Lower lobe of right lung (tissue), 2 donors: ENCODE data around the gene CACNA1E. TPM values are rescaled to one million over a fixed set of nuclear protein-coding genes. Genes with fewer than 3 reads are reported as not detected.

ENCODE experiments used
- ATAC-seq, 2 donors: fragments of 200-7000 bp; cut with Tn5 transposase; one replicate each; pipeline ENCODE4 v1.9.1; 2020 to 2022; ENCODE audit warnings: mild to moderate bottlenecking in 2 of 2, moderate library complexity in 2 of 2
- DNase-seq: peaks from one replicate; pipeline ENCODE4 v3.0.0-alpha.2; 2020
- H3K27ac ChIP-seq: fragments of 200-600 bp; one replicate; pipeline ENCODE4 v1.8.0; 2022
- H3K27me3 ChIP-seq: fragments of 200-600 bp; one replicate; pipeline ENCODE4 v1.8.0; 2022; ENCODE audit warnings: low read depth
- H3K36me3 ChIP-seq: fragments of 200-600 bp; one replicate; pipeline ENCODE4 v1.8.0; 2022; ENCODE audit warnings: mild to moderate bottlenecking
- H3K4me1 ChIP-seq: fragments of 200-600 bp; one replicate; pipeline ENCODE4 v1.8.0; 2022
- H3K4me3 ChIP-seq: fragments of 200-600 bp; one replicate; pipeline ENCODE4 v1.8.0; 2022; ENCODE audit warnings: mild to moderate bottlenecking
- H3K9me3 ChIP-seq: fragments of 200-600 bp; one replicate; pipeline ENCODE4 v1.8.0; 2022
- intact Hi-C: fragments of 100-400 bp; cut with DNase I; formaldehyde crosslinking; loops from one replicate; pipeline ENCODE4 v1.11.0; 2022
- total RNA-seq: library from RNA; stranded (reverse); fragmentation: NEBNext Ultra II Directional; extraction: Animal tissue kit (Norgen Biotek cat#: 25700); gene quantifications from one replicate; pipeline ENCODE4 v1.2.1, GENCODE V29; 2021
- TF ChIP-seq, protein P1 (sequence below): fragments of 200-600 bp; IDR thresholded peaks from one replicate; pipeline ENCODE4 v1.8.0; 2022; ENCODE audit warnings: antibody characterized with exemption, mild to moderate bottlenecking
- donor health status: DM: no; HTN: yes; CAD: no; lungs with severe emphysema.

CACNA1E gene
- total RNA-seq, 1 donor from 2014 or later: 0.27 TPM

DNA sequence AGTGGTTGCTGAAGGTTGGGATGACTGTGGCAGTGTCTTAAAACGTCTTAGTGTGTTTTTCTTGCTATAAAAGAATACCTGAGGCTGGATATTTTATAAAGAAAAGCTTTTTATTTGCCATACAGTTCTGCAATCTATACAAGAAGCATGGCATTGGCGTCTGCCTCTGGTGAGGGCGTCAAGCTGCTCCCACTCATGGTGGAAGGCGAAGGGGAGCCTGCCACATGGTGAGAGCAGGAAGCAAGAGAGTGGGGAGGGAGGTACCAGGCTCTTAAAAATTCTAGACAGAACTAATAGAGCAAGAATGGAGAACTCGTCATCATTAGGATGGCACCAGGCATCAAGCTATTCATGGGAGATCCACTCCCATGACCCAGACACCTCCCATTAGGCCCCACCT lies 140.5 kb downstream of the CACNA1E start:
- H3K4me3 ChIP-seq: no peak overlapping the region
- intact Hi-C loops: no loop called here
- H3K4me1 ChIP-seq: no peaks in the 10 kb centered on the region
- TF ChIP-seq, protein P1, sequence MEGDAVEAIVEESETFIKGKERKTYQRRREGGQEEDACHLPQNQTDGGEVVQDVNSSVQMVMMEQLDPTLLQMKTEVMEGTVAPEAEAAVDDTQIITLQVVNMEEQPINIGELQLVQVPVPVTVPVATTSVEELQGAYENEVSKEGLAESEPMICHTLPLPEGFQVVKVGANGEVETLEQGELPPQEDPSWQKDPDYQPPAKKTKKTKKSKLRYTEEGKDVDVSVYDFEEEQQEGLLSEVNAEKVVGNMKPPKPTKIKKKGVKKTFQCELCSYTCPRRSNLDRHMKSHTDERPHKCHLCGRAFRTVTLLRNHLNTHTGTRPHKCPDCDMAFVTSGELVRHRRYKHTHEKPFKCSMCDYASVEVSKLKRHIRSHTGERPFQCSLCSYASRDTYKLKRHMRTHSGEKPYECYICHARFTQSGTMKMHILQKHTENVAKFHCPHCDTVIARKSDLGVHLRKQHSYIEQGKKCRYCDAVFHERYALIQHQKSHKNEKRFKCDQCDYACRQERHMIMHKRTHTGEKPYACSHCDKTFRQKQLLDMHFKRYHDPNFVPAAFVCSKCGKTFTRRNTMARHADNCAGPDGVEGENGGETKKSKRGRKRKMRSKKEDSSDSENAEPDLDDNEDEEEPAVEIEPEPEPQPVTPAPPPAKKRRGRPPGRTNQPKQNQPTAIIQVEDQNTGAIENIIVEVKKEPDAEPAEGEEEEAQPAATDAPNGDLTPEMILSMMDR: no peak
- H3K27me3 ChIP-seq: no peaks in the 10 kb centered on the region
- H3K9me3 ChIP-seq: no peaks in the 10 kb centered on the region
- no peak overlapping the region for H3K27ac ChIP-seq
- DNase-seq (no peak), ATAC-seq (no peak)
- H3K36me3 ChIP-seq: no peaks in the 10 kb centered on the region

DNA sequence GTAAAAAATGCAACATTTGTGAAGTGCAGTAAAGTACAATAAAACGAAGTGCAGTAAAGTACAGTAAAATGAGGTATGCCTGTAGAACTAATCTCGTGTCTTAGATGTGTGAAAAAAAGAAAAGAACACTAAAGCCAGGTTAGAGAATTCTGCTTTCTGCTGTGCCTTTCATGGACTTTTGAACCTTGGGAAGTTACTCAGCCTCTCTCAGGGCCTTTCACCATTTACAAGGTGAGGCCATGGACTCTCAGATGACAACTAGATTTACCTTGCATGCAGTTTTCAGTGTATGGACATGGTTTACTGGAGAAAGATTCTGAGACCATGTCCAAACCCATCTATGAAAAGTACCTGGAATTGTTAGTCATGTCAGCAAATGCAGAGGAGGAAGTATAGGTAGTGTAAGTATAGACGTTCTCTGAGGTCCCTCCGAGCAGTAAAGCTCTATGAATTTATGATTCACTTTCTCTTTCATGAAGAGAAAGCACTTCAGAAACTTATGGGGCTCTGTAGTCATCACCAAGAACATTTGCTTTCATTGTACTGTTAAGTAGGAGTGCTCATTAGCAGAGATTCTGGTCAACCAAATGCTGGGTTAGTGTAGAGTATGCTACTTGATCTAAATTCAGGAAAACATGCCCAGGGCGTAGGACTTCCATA lies 143.1 kb downstream of the CACNA1E start:
- no peaks in the 10 kb centered on the region for H3K36me3 ChIP-seq
- no peak for DNase-seq
- no peaks in the 10 kb centered on the region for H3K27me3 ChIP-seq
- H3K27ac ChIP-seq: no peak overlapping the region
- no peak overlapping the region for H3K4me3 ChIP-seq
- intact Hi-C loops: no loop called here
- no peaks in the 10 kb centered on the region for H3K4me1 ChIP-seq
- H3K9me3 ChIP-seq: no peaks in the 10 kb centered on the region
- ATAC-seq: no peak
- TF ChIP-seq, protein P1: no peak

DNA sequence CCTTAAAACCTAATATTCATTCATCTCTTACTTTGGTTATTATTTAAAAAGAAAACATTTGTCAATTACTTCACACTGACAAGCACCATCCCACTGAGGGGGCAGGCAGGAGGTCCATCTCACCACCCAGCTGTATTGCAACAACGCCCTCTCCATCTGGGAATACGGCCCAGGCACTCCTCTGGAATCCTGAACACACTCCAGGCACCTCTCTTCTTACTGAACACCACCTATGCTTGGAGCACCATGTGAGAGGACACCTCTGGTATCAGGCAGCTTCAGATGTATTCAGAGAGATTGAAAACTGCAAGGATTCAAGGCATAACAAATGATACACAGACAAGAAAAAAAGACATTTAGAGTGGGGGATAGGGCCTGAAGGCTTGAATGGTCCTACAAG lies 147.1 kb downstream of the CACNA1E start:
- Histone ChIP-seq H3K27me3 (no peaks in the 10 kb centered on the region), H3K27ac (no peak overlapping the region), H3K36me3 (no peaks in the 10 kb centered on the region), H3K4me3 (no peak overlapping the region), H3K4me1 (no peaks in the 10 kb centered on the region), H3K9me3 (no peaks in the 10 kb centered on the region)
- DNase-seq (no peak), ATAC-seq (no peak)
- TF ChIP-seq, protein P1: no peak
- intact Hi-C loops: no loop called here

- no peaks in the 10 kb centered on the region for H3K9me3 ChIP-seq
- H3K4me3 ChIP-seq: no peak overlapping the region
- intact Hi-C loops: no loop called here
- no peak overlapping the region for H3K27ac ChIP-seq
- H3K36me3 ChIP-seq: no peaks in the 10 kb centered on the region
- DNase-seq (peak; percentile 64), ATAC-seq (peak; percentile 78 to 79)
- TF ChIP-seq, protein P1: no peak
- no peaks in the 10 kb centered on the region for H3K27me3 ChIP-seq
- H3K4me1 ChIP-seq: no peaks in the 10 kb centered on the region
Observed at GRCh38 chr1:181630838-181631237, 147.5 kb downstream of the CACNA1E start.

GRCh38 chr1:181632492-181632891 lies 149.2 kb downstream of the CACNA1E start:
- H3K27me3 ChIP-seq: no peaks in the 10 kb centered on the region
- TF ChIP-seq, protein P1: no peak
- ATAC-seq: no peak

More at GRCh38 chr1:181632492-181632891, 149.2 kb downstream of the CACNA1E start:
- intact Hi-C loops: no loop called here
- no peaks in the 10 kb centered on the region for H3K9me3 ChIP-seq
- no peaks in the 10 kb centered on the region for H3K36me3 ChIP-seq
- H3K27ac ChIP-seq: no peak overlapping the region
- no peak overlapping the region for H3K4me3 ChIP-seq
- H3K4me1 ChIP-seq: no peaks in the 10 kb centered on the region
- DNase-seq: no peak
